NCI-H510A treated with DMSO at 0.1 percent for 48 hours (cell line): ENCODE results near the gene LRRC31.

Experiments
- DNase-seq: peaks from one replicate; lab custom pipeline; 2025; lab: John Stamatoyannopoulos, UW

The LRRC31 gene

DNA sequence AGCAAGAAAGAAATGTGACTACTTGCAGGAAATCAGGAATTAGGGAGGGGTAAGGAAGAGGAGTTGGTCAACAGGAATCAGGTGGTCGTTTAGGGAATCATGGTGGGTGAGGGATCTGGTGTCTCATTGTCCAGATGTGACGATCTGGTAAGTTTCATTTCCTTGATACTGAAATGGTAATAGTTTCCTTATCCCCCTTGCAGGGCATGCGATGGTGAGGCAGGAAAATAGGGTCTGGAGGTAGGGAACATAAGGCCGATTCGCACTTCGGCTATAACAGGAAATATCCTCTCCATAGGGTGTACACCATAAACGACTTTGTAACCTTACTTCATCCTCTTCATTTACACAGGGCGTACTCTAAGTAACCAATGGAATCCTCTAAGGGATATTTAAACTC, 56.5 kb downstream of the LRRC31 start:
- DNase-seq, result peak; percentile 44

DNA sequence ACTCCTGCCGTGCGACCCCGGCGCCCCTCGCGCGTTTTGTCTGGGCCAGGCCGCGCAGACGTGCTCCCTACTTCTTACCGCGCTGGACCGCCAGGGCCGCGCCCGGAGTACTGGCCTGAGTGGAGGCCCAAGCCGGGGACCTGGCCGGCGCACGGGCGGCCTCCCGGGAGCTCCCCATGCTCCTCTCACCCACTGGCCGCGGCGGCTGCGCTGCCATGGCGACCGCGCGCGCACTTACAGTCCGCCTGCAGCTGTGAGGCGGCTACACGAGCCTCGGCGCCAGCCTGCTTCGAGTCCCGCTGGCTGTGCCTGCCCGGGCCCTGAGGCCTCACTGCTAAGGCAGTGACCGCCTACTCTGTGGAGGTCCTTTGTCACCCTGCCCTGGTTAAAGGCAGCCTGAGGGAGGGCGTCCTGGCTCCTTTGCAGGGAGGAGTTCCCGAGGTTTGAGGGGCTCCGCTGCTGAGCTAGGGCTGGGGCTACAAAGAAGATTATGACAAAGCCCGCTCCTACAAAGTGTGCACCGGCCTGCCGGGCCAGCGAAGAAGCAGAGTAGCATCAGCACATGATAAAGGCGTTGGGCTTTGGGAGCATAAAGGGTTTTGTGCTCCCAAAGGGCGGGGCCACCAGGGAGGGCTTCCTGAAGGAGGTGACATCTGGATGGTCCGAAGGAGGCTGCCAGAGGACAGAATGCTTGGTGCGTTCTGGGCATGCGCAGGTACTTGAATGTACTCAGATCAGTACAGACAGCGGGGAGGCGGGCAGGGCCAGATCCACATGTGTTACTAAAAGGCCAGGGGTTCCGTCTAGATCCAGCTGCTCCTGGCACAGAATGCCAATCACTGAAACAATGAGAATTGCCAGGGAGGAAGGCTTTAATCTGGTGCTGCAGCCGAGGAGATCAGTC, 57.2 kb downstream of the LRRC31 start, which contains the start of the genes LRRC34 and LRRIQ4:
Gene LRRC34 (minus strand): TSS at position 573 of the 904 bp plus-strand sequence. CDS start 356 bp downstream, at position 217.
Gene LRRIQ4 (plus strand): TSS at position 539 of the 904 bp plus-strand sequence. CDS start 9,052 bp downstream, outside the sequence.
- peak; percentile 96 for DNase-seq

DNA sequence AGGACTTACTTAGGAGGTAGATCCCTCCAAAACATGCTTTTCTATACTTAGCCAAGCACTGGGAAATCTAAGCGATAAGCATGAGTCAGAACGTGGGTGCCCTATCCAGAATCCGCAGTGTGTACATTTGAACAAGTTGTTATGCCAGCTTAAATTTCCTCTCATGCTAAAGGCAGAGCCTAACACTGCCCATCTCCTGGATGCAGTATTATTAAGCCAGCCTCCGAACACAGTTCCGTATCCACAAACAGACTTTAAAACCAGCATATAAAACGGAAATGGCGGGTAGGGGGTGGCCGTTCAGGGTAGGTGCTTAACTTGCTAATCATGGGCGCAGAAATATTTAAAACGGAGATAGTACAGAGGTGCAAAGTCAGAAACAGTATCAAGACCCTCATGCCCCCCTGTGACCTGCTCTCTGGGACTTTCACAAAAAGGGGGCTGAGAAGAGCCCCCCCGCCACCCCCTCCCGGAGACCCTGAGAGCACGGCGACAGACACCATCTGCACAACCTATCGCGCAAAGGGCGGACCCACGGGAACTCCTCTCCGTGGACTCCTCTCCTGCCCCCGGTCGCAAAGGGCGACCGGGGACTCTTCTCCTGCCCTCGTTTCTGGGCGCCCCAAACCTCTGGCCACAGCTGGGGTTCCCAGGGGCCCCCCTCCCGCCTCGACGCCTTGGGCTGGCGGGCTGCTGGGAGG, 58.0 kb downstream of the LRRC31 start:
- peak; percentile 75 for DNase-seq

DNA sequence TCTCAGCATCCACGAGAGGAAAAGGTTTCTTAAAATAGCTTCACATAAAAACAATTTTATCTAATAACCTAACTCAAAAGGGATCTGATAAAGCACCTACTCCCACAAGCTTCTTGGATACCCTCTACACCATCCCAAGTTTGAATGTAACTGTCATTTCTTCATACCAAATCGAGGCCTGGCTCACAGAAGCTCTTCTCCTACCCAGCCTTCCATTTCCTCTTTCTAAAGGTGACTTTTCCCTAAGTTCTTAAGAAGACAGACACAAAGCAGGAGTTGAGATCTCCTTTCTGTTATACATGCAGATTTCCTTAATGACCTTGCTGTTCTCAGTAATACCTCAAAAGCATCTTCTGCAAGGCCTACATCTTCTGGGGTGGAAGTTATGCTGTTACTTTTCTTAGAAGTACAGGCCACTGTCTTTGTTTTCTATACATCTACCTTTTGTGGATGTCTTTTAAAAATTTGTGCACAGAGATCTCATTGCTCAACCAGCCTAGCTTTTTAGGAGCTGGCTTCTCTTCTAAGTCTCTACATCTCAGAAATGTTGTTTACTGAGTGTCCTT, 60.4 kb downstream of the LRRC31 start:
- DNase-seq, result no peak

DNA sequence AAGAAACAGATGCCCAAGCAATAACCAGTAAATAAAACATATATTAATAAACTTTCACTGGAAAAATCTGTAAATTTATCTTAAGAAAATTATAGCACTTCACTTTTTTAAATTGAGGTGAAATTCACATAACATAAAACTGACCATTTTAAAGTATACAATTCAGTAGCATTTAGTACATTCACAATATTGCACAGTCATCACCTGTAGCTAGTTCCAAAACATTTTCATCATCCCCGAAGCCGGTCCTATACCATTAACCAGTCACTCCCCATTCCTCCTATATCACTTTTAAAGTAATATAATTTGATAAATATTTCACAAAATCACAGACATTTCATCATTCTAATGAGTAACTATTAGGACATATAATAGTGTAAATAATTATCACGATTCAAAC, 65.1 kb downstream of the LRRC31 start:
- DNase-seq, result no peak

DNA sequence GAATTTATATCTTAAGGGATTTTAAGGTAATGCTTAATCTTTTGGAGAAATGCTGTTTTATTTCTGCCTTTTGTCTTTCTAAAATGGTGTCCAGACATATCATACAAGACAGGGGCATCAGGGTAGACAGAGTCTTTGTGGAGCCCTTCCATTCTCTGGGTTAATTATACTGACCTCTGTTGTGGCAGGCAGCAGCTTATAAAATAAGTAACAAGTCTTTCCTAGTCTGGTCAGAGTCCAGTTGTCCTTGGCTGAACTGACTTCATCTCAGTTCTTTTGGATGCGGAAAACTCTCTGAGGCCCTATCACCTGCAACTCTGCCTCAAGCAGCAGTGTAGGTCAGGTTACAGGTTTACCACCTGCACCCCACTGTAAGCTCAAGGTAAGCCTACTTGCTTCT, 77.4 kb downstream of the LRRC31 start:
- no peak for DNase-seq

DNA sequence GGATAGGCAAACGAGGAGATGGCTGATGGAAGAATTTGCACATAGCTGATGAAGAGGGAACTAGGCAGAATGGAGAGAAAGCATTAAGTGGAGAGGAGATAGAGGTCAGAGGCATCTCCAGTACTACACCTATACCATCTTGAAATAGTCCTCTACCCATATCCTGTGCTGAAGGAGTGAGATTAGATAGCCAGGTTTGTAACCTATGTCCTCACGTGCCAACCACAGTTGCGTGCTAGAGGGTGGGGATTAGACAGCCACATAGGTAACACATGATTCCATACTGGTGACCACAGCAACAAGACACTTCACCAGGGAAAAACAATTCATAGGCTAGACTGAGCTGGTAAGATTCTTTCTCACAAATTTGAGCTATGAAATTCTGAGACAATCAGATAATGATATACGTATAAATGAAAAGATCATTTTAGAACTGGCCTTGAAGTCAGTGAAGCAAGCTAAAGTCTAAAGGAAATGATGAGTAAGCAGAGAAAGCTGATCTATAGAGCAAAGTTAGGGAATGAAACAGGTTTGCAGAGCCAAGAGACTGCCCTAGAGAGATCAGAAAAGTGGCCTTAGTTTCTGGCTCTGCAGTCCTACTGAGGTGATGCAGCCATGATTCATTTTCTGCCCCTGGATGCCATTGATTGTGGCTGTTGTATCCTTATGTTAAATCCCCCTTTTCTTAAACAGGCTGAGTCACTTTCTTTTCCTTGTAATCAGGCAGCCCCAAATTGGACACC, 78.9 kb downstream of the LRRC31 start:
- DNase-seq, result no peak

DNA sequence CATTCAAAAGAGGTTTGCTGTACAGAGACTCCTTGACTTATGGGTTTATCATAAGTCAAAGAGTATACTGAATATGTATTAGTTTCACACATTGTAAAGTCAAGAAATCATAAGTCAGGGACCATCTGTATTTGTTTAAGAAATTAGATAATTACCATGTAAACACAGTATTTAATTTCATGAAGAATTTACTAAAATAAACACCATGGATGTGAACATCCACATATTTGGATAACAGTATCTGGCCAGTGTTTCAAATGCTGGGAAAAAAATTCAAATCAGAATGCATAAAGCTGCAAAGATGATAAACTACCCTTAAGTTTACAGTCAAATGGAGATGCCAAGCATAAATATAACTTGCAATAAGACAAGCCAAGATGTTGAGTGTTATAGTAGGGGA, 79.5 kb downstream of the LRRC31 start:
- no peak for DNase-seq
